GM18951 (cell line): ENCODE measurements around the gene SMC5.
"Not testable (repeated sequence)": the region's sequence is repeated elsewhere in the genome, so short reads cannot be mapped to it uniquely, and the experiment has no call there.

Experiments
- POLR2A ChIP-seq: IDR thresholded peaks from 4 replicates; pipeline ENCODE4 v1.6.1; 2011; ENCODE audit warnings: mild to moderate bottlenecking; ENCODE audit not compliant: insufficient read length, insufficient read depth; ENCODE audit errors: extremely low read depth
- in situ Hi-C: fragments of 300-500 bp; cut with MboI; formaldehyde crosslinking; loops from one replicate; pipeline ENCODE4 v1.12.0; 2022; ENCODE audit warnings: low sequenced_read_pairs, mixed read lengths, inconsistent platforms; ENCODE audit not compliant: unreplicated experiment

The SMC5 gene

DNA sequence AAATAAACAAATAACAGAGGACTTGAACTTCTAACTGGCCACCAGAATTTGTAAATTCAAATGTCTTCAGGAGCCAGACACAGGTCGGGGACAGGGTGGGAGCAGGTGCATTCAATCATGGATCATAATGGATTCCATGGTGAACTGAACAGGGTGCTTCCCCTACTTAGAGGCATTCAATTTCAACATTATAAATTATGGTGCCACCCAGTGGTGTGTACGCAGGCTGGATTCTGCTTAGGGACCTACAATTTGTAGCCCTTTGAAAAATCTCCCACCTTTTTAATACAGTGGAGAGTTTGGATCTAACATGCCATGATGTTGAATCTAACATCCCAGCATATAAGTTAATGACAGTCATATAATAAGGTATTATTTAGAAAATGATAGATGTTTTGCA lies 133.4 kb downstream of the SMC5 start:
- TF ChIP-seq POLR2A = no peak
- in situ Hi-C loops = no loop called here

DNA sequence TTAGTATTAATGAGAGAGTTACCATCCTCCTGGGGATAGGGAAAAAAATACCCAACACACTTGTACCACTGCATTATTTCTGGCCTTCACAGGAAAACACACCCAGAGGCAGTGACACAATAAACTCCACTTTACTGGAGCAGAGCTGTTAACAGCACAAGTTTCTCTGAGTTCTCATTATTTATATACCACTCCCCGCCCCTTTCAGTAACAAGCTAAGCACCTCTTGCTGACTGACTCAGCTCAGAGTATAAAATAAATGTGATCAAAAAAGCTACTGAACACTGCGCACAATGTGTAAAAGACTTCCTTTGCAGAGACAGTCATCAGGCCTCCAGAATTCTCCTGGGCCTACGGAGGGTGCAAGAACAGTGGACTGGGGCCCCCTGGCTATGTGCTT lies 134.1 kb downstream of the SMC5 start:
- in situ Hi-C loops = no loop called here
- no peak for TF ChIP-seq POLR2A

- TF ChIP-seq POLR2A = no peak
- in situ Hi-C loops = no loop called here
Observed at GRCh38 chr9:70395652-70396051, 136.9 kb downstream of the SMC5 start.

DNA sequence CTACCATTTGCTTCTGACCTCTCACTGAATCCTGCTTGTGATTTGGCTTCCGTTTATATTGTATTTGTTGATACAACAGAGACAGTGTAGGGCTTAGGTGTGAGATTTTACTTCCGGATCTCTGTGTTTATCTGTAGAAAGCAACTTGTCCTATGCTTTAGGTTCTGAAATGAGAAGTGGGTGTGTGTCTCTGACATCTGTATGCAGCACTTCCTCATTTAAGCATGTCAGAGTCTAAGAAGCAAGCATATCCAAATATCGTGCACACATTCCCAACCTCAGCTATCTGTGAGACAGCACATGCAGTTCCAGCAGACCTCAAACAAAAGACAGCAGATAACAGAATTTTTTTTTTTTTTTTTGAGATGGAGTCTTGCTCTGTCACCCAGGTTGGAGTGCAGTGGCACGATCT lies 139.4 kb downstream of the SMC5 start:
- TF ChIP-seq POLR2A = no peak
- in situ Hi-C loops = no loop called here

DNA sequence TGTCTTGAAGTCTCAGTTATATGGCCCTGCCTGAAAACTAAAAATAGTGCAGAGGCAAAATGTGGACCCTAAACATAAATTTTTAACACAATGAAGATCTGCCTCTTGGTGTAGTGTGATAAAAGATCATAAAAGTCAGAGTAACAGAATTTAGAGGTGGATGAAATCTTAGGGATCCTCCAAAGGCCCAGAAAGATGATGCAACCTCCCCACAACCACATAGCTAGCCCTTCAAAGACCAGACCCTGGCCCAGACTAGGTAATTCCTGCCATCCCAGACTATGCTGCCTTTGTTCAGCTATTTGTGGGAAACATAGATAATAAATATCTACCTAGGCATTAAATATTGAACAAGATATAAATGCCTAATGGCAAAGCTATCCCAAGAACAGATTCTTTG lies 140.4 kb downstream of the SMC5 start:
- in situ Hi-C loops = no loop called here
- no peak for TF ChIP-seq POLR2A

- in situ Hi-C loops = no loop called here
- no peak for TF ChIP-seq POLR2A
Observed at GRCh38 chr9:70400107-70400892, 141.5 kb downstream of the SMC5 start.

DNA sequence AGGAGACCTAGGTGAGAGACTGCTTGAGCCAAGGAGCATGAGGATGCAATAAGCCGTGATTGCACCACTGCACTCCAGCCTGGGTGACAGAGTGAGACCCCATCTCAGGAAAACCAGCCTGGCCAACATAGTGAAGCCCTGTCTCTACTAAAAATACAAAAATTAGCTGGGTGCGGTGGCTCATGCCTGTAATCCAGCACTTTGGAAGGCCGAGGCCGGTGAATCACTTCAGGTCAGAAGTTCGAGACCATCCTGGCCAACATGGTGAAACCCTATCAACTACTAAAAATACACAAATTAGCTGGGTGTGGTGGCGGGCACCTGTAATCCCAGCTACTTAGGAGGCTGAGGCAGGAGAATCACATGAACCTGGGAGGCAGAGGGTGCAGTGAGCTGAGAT lies 142.5 kb downstream of the SMC5 start:
- in situ Hi-C loops = not testable (repeated sequence)

- no peak for TF ChIP-seq POLR2A
- in situ Hi-C loops = no loop called here
Observed at GRCh38 chr9:70402213-70402612, 143.4 kb downstream of the SMC5 start.

DNA sequence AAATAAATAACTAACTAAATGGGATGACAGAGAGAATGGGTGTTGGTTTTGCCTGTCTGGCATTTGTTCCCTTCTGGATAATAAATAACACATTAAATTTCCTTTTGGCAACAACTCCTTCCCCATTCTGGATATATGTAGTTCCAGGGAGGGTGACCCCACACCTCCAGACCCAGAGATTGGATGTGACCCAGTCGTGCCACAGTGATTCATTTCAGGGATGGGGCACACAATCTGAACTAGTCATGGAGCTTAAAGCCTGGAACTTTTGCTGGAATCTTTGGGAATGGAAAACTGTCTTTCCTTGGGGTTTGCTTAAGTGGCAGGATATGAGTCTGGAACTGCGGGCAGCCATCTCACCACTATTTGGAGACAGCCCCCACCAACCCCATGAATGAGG lies 144.4 kb downstream of the SMC5 start:
- no peak for TF ChIP-seq POLR2A
- in situ Hi-C loops = no loop called here

GRCh38 chr9:70403618-70404025 lies 144.8 kb downstream of the SMC5 start:
- TF ChIP-seq POLR2A = no peak
- in situ Hi-C loops = no loop called here

- no peak for TF ChIP-seq POLR2A
- in situ Hi-C loops = no loop called here
Observed at GRCh38 chr9:70404261-70404660, 145.5 kb downstream of the SMC5 start.
